ENCODE measurements around the gene CHST10.

The CHST10 gene

GRCh38 chr2:100383306-100383705 lies 34.2 kb downstream of the CHST10 start:
- TF ChIP-seq CTCF (IDR thresholded peaks at IDR 0.05; ENCODE audit: insufficient read depth, low read length, poor library complexity, severe bottlenecking) = no peak
- no peak for DNase-seq (ENCODE audit: extremely low read depth, insufficient read length)
- Histone ChIP-seq H3K36me3 (ENCODE audit: control insufficient read depth, insufficient read depth, low read length) (no peaks in the 10 kb centered on the region), H3K4me3 (replicated peaks; ENCODE audit: low read depth, low read length) (no peak overlapping the region), H3K27me3 (replicated peaks; ENCODE audit: control insufficient read depth, insufficient read depth, low read length) (no peaks in the 10 kb centered on the region)

- TF ChIP-seq CTCF (IDR thresholded peaks at IDR 0.05; ENCODE audit: insufficient read depth, low read length, poor library complexity, severe bottlenecking) = peak; percentile 83
- no peaks in the 10 kb centered on the region for H3K27me3 ChIP-seq (replicated peaks; ENCODE audit: control insufficient read depth, insufficient read depth, low read length)
- no peaks in the 10 kb centered on the region for H3K36me3 ChIP-seq (ENCODE audit: control insufficient read depth, insufficient read depth, low read length)
- no peak overlapping the region for H3K4me3 ChIP-seq (replicated peaks; ENCODE audit: low read depth, low read length)
- peak; percentile 26 for DNase-seq (ENCODE audit: extremely low read depth, insufficient read length)
These were observed 36.2 kb downstream of the CHST10 start for GRCh38 chr2:100381240-100381639.

GRCh38 chr2:100380681-100381080 lies 36.8 kb downstream of the CHST10 start:
- no peaks in the 10 kb centered on the region for H3K27me3 ChIP-seq (replicated peaks; ENCODE audit: control insufficient read depth, insufficient read depth, low read length)
- H3K4me3 ChIP-seq (replicated peaks; ENCODE audit: low read depth, low read length) = no peak overlapping the region
- H3K36me3 ChIP-seq (ENCODE audit: control insufficient read depth, insufficient read depth, low read length) = no peaks in the 10 kb centered on the region
- no peak for TF ChIP-seq CTCF (IDR thresholded peaks at IDR 0.05; ENCODE audit: insufficient read depth, low read length, poor library complexity, severe bottlenecking)
- DNase-seq (ENCODE audit: extremely low read depth, insufficient read length) = no peak

- Histone ChIP-seq H3K4me3 (replicated peaks; ENCODE audit: low read depth, low read length) (no peak overlapping the region), H3K27me3 (replicated peaks; ENCODE audit: control insufficient read depth, insufficient read depth, low read length) (no peaks in the 10 kb centered on the region), H3K36me3 (ENCODE audit: control insufficient read depth, insufficient read depth, low read length) (no peaks in the 10 kb centered on the region)
- no peak for DNase-seq (ENCODE audit: extremely low read depth, insufficient read length)
- TF ChIP-seq CTCF (IDR thresholded peaks at IDR 0.05; ENCODE audit: insufficient read depth, low read length, poor library complexity, severe bottlenecking) = no peak
These were observed 40.6 kb downstream of the CHST10 start for GRCh38 chr2:100376836-100377235.

- DNase-seq (ENCODE audit: extremely low read depth, insufficient read length) = peak; percentile 32
- no peak overlapping the region for H3K4me3 ChIP-seq (replicated peaks; ENCODE audit: low read depth, low read length)
These were observed 50.3 kb downstream of the CHST10 start for GRCh38 chr2:100367163-100367562.

More at GRCh38 chr2:100367163-100367562, 50.3 kb downstream of the CHST10 start:
- Histone ChIP-seq H3K36me3 (ENCODE audit: control insufficient read depth, insufficient read depth, low read length) (no peaks in the 10 kb centered on the region), H3K27me3 (replicated peaks; ENCODE audit: control insufficient read depth, insufficient read depth, low read length) (no peaks in the 10 kb centered on the region)
- TF ChIP-seq CTCF (IDR thresholded peaks at IDR 0.05; ENCODE audit: insufficient read depth, low read length, poor library complexity, severe bottlenecking) = no peak

All from GM06990 (cell line).